ENCODE measurements around the gene ZNF428.

Gene ZNF428

GRCh38 chr19:43562226-43562697, 57.2 kb downstream of the ZNF428 start:
- no peaks in the 10 kb centered on the region for H3K9me3 ChIP-seq (ENCODE audit: control insufficient read depth, insufficient read depth, low read length)
- H3K4me1 ChIP-seq (ENCODE audit: insufficient read depth, low read length): no peaks in the 10 kb centered on the region
- H3K36me3 ChIP-seq (ENCODE audit: insufficient read depth, low read length): peaks cover 4% of the 10 kb centered on the region
- H3K9ac ChIP-seq (ENCODE audit: low read depth, low read length): no peak overlapping the region

GRCh38 chr19:43561139-43561970, 58.1 kb downstream of the ZNF428 start:
- Histone ChIP-seq H3K36me3 (ENCODE audit: insufficient read depth, low read length) (peaks cover 4% of the 10 kb centered on the region), H3K4me1 (ENCODE audit: insufficient read depth, low read length) (no peaks in the 10 kb centered on the region), H3K9me3 (ENCODE audit: control insufficient read depth, insufficient read depth, low read length) (no peaks in the 10 kb centered on the region), H3K9ac (ENCODE audit: low read depth, low read length) (no peak overlapping the region)

- no peaks in the 10 kb centered on the region for H3K4me1 ChIP-seq (ENCODE audit: insufficient read depth, low read length)
- peaks cover 4% of the 10 kb centered on the region for H3K36me3 ChIP-seq (ENCODE audit: insufficient read depth, low read length)
- H3K9me3 ChIP-seq (ENCODE audit: control insufficient read depth, insufficient read depth, low read length): no peaks in the 10 kb centered on the region
- H3K9ac ChIP-seq (ENCODE audit: low read depth, low read length): no peak overlapping the region
Observed at GRCh38 chr19:43560687-43561086, 58.7 kb downstream of the ZNF428 start.
